ENCODE data around the gene MICAL3.

Gene MICAL3

DNA sequence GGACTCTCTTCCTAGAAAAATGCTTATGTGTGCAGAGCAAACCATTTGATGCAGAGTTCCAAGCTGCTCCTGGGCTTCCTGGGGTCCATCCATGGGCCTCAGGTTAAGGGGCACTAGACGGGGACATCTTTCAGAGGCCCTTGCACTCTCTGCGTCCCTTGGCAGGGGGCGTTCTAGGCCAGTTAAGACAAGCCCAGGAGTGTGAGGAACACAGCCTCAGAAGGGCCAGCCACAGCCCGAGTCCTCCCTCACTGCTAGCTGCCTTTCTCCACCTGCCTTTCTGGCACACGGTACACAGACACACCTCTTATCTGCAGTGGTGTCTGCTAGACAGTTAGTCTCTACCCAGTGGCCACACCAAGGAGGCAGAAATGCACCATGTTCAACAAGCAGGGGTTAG, 232.1 kb downstream of the MICAL3 start:
- TF ChIP-seq, protein P1, sequence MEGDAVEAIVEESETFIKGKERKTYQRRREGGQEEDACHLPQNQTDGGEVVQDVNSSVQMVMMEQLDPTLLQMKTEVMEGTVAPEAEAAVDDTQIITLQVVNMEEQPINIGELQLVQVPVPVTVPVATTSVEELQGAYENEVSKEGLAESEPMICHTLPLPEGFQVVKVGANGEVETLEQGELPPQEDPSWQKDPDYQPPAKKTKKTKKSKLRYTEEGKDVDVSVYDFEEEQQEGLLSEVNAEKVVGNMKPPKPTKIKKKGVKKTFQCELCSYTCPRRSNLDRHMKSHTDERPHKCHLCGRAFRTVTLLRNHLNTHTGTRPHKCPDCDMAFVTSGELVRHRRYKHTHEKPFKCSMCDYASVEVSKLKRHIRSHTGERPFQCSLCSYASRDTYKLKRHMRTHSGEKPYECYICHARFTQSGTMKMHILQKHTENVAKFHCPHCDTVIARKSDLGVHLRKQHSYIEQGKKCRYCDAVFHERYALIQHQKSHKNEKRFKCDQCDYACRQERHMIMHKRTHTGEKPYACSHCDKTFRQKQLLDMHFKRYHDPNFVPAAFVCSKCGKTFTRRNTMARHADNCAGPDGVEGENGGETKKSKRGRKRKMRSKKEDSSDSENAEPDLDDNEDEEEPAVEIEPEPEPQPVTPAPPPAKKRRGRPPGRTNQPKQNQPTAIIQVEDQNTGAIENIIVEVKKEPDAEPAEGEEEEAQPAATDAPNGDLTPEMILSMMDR (IDR thresholded peaks at IDR 0.05; ENCODE audit: low read depth, low read length, missing control alignments) = no peak
- no peak for DNase-seq (ENCODE audit: extremely low read depth, low read depth)
- H3K4me3 ChIP-seq (replicated peaks; ENCODE audit: low read depth, low read length) = no peak overlapping the region

DNA sequence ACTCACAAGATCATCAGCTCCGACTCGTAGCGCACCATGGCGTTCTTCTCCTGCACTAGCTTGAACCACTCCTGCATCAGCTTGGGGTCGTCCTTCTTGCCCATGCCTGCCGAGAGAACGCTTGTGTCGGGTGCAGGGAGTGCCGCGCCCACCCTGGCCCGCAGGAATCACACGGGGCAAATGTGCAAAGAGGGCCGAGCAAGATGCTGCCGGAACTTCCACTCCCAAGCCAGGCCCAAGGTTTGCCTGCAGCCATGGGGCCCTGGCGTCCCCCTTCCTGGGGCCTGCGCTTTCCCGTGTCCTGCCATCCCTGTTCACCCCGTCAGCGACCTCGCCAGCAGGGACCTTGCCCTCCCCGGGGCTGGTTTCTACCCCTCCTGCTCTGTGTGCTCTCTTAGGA, 233.2 kb downstream of the MICAL3 start:
- TF ChIP-seq, protein P1 (IDR thresholded peaks at IDR 0.05; ENCODE audit: low read depth, low read length, missing control alignments) = no peak
- H3K4me3 ChIP-seq (replicated peaks; ENCODE audit: low read depth, low read length) = no peak overlapping the region
- DNase-seq (ENCODE audit: extremely low read depth, low read depth) = no peak

DNA sequence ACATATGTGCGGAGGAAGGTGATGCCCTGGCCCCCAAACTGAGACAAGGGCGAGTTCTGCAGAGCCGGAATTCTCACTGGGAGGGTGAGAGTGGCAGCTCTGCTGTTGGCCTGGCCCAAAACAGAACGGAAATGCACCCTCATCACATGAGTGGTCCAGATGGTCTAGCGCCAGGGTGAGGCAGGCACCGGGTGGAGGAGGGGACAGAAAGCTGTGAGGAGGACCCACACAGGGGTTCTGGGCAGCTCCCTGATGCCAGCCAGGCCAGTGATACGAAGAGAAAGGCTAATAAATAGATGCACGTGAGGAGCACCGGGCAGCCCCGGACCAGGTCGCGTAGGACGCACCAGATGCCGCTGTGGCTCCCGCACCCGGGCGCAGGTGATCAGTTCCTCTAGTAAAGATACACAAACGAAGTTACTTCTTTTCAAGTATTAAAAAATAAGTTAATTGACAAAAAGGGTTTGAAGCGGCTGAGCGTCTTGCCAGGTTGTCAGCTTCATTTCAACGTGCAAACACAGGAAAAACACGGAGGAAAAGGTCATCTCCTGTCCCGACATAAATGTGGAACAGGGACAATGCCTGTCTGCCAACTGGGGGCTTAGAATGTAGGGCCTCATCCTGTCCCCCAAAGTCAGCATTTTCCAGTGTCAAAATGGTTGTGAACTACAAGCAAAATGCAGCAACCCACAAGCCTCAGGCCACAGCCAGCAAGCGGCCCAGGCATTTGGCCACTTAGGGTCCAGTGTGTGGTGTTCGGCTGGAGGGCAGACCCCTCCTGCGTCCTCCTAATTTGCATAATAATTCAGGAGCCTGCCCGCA, 234.8 kb downstream of the MICAL3 start:
- TF ChIP-seq, protein P1 (IDR thresholded peaks at IDR 0.05; ENCODE audit: low read depth, low read length, missing control alignments) = no peak
- no peak for DNase-seq (ENCODE audit: extremely low read depth, low read depth)
- no peak overlapping the region for H3K4me3 ChIP-seq (replicated peaks; ENCODE audit: low read depth, low read length)

DNA sequence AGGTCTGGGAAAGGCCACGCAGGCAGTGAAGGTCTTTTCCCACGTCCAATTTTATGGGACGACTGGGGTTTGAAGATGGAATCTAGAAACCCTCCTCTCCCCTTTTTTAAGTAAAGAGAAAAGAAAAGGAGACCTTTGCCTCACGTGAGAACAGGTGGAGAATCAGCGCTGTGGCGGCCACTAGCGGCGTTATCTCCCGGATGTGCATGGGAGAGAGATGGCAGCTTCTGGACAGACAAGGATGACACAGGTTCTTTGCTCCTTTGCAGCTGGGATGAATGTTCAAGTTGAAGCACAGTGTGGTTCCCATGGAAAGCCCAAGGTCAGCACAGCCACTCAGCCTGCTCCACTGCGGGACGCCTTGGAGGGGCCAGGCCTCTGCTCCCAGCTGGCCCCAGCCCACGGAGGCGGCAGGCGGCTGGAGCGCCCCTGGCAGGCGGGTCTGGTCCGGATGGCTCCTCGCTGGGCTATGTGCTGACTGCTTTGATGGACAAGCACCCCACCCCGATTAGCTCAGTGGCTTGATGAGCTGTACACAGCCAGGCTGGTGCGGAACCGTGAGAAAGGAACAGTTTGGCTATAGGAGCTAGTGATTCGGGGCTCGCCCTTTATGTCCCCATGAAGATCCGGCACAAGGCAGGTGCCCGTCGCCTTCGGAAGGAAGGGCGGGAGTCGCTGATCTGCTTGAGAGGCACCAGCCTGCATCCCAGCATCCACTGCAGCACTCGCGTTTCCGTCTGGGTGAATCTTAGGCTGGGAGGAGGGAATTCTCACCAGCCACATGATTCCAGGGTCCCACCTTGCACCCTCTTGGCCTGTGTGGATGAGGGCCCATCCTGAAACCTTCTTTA, 235.6 kb downstream of the MICAL3 start:
- H3K4me3 ChIP-seq (replicated peaks; ENCODE audit: low read depth, low read length) = no peak overlapping the region
- no peak for DNase-seq (ENCODE audit: extremely low read depth, low read depth)
- TF ChIP-seq, protein P1 (IDR thresholded peaks at IDR 0.05; ENCODE audit: low read depth, low read length, missing control alignments) = no peak

DNA sequence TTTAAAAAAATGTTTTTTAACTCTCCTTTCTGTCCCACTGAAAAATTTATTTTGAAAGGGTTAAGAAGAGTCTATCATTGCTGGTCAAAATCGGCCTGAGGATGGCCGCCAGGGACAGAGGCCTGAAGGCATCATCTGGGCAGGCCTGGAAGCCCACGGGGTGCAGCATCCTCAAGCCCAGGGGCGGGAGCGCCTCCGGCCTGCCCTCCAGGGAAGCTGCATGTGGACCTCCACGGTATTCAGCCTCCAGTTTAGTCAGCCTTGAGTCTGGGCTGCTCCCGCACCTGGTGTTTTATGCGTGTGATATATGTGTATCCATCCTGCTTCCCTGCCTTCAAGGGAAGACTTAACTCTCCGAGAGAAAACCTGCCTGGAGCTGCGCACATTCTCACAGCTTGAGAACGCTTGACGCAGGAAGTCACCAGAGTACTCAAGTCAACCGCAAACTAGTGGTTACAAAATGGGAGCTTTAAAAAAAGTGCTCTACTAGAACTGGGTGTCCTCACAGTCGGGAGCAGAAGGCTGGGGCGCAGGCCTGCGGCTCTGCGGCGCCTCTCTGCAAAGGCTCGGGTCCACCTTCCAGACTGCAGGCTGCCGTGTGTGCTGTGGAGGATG, 236.5 kb downstream of the MICAL3 start:
- H3K4me3 ChIP-seq (replicated peaks; ENCODE audit: low read depth, low read length) = no peak overlapping the region
- TF ChIP-seq, protein P1 (IDR thresholded peaks at IDR 0.05; ENCODE audit: low read depth, low read length, missing control alignments) = no peak
- DNase-seq (ENCODE audit: extremely low read depth, low read depth) = no peak

DNA sequence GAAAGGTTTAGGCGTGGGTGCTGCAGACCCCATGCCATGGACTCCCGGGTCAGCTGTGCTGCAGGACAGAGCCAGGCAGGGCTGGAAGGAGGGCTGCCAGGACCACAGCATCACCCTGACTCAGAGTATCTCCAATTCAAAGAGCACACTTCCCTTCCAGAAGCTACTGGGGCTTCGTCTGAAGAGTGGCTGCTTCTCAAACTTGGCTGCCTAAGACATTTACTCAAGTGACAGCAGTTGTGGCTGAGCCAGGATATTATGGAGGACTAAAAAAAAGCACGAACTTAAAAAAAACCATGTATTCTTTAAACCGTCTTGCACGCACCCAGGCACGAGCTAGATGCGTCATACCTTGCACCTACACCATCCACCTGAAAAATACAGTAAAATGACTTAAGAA, 237.1 kb downstream of the MICAL3 start:
- TF ChIP-seq, protein P1 (IDR thresholded peaks at IDR 0.05; ENCODE audit: low read depth, low read length, missing control alignments) = no peak
- DNase-seq (ENCODE audit: extremely low read depth, low read depth) = no peak
- no peak overlapping the region for H3K4me3 ChIP-seq (replicated peaks; ENCODE audit: low read depth, low read length)

Measured in HFF-Myc (cell line).